GM12875 (cell line): ENCODE measurements around the gene LRRFIP2.
"Not testable (repeated sequence)": the region's sequence is repeated elsewhere in the genome, so short reads cannot be mapped to it uniquely, and the experiment has no call there.

Experiments used
- H3K4me3 ChIP-seq: one replicate; pipeline ENCODE4 v1.5.1; 2011; ENCODE audit warnings: low read depth, low read length, control low read depth
- CTCF ChIP-seq: IDR thresholded peaks from 2 replicates; pipeline ENCODE4 v1.5.1; 2011; ENCODE audit warnings: low read depth, mild to moderate bottlenecking, control low read depth, inconsistent platforms, low read length, moderate library complexity, borderline replicate concordance; ENCODE audit not compliant: insufficient read depth

LRRFIP2 gene

DNA sequence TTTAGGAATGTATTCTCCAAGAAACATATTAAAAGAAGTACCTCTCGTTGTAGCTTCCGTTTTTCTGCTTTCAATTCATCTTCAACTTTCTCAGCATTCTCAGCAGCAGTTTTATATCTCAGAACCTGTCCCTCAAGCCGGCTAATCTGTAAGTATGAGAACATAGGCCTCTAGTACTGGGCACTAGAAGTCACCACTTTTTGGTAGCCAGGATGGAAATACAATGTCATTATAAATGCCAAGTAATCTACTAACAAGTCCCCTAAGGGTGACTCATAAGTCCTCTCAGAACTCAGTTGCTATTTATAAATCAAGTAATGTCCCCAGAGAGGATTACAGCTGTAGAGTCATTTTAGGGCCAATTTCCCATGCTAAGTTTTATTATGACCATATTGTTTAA lies 120.0 kb downstream of the LRRFIP2 start:
- no peak for TF ChIP-seq CTCF
- H3K4me3 ChIP-seq: no peak overlapping the region

GRCh38 chr3:37053753-37054152 lies 120.6 kb downstream of the LRRFIP2 start:
- no peak overlapping the region for H3K4me3 ChIP-seq
- TF ChIP-seq CTCF: no peak

GRCh38 chr3:37053337-37053736 lies 121.0 kb downstream of the LRRFIP2 start:
- no peak for TF ChIP-seq CTCF
- H3K4me3 ChIP-seq: no peak overlapping the region

GRCh38 chr3:37052860-37053259 lies 121.5 kb downstream of the LRRFIP2 start:
- no peak overlapping the region for H3K4me3 ChIP-seq
- TF ChIP-seq CTCF: no peak

DNA sequence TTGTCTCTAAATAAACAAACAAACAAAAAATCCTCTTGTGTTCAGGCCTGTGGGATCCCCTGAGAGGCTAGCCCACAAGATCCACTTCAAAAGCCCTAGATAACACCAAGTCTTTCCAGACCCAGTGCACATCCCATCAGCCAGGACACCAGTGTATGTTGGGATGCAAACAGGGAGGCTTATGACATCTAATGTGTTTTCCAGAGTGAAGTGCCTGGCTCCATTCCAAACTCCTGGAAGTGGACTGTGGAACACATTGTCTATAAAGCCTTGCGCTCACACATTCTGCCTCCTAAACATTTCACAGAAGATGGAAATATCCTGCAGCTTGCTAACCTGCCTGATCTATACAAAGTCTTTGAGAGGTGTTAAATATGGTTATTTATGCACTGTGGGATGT lies 124.1 kb downstream of the LRRFIP2 start:
- H3K4me3 ChIP-seq: no peak overlapping the region
- TF ChIP-seq CTCF: no peak

- H3K4me3 ChIP-seq: not testable (repeated sequence)
Measured at GRCh38 chr3:37042712-37043111, 131.7 kb downstream of the LRRFIP2 start.

DNA sequence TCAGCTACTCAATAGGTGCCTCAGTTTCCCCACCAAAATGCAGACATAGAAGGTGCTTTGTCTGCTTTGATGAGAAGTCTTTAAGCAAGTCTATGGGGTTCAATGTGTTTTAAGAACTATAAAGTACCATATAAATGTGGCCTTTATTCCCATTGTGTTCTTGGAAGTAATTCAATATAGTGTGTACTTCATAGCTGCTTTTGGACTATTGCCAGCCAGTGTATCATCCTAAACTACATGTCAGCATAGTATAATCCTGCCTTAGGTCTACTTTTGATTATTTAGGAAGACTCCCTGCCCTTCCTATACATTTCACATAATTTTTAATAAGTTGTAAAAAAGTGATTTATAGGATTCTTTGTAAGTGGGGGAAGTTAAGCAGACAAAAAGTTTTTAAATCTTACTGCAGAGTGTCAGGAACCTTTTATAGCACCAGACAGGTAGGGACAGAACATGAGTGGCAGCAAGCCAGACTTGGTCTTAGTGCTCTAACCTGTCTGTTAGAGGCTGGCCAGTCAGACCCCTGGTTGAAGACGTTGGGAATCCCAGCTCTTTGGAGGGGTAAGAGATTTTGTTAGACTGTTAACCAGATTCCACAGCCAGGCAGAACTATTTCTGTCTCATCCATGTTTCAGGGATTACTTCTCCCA lies 132.7 kb downstream of the LRRFIP2 start:
- TF ChIP-seq CTCF: no peak

DNA sequence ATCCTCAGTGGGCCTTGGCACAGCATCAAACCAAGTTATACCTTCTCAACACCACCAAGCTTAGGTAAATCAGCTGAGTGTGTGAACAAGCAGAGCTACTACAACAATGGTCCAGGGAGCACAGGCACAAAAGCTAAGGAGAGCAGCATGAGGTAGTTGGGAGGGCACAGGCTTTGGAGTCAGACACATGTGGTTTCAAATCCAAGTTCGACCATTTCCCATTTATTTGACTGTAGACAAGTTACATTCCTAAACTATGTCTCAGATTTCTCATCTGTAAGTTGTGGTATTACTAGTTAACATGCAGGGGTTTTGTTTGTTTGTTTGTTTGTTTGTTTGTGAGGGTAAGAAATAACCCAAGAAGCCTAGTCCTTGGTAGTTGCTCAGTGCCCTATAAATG lies 134.2 kb downstream of the LRRFIP2 start:
- no peak for TF ChIP-seq CTCF
- no peak overlapping the region for H3K4me3 ChIP-seq

More for the DNA sequence above, 132.7 kb downstream of the LRRFIP2 start:
- H3K4me3 ChIP-seq: no peak overlapping the region
